ENCODE results near the gene KDR.

DNA sequence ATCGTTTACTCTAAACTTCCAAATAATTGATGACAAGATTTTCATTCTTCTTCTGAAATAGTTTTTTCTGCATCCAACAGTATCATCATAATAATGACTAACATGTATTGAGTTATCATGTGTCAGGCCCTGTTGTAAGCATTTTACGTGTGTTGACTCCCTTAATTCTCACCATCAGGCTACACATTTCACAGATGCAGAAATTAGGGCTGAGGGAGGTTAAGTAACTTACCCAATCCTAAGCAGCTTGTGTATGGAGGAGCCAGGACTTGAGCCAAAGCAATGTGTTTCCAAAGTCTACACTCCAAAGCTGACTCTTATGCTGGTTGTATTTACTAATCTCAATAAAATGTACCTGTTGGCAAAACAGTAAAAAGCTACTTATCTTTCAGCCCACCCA is 11.2 kb upstream of the KDR start:
- TF ChIP-seq POLR2A (IDR thresholded peaks at IDR 0.05) (no peak), CTCF (IDR thresholded peaks at IDR 0.05) (no peak), EP300 (IDR thresholded peaks at IDR 0.05) (no peak), POLR2AphosphoS5 (IDR thresholded peaks at IDR 0.05) (no peak)

Data from gastroesophageal sphincter (tissue), 3 donors.